ENCODE results near the gene P4HA2.

The P4HA2 gene

DNA sequence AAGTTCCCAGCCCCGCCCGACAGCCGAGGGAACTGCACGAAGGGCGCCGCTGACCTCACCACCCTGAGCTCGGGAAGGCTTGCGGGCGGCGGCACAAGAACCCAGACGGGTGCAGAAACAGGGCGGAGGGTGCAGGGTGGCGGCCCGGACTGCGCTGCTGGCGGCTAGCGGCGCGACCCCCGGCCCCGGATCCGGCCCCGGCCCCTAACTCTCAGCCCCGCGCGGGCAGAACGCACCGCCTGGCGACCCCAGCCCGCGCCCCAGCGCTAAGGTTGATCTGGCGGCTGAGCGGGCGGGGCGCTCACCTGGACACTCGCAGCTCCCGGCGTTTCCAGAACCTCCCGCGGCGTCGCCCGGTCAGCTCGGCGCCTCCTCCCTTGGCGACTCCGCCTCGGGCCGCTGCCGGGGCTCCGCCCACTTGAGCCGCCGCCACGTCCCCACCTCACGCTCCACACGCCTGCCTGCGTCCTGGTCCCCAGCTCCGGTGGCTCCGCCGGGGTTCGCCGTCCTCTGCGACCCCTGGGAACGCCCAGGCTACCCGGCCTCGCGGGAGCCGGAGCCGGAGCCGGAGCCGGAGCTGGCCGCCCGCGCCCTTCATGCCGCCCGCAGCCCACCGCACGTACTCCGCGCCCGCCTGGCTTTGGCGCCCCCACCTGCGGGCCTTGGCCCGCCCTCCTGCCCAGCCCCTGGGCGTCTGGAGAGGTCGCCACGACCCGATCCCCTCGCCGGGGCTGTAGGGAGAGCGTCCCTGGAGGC is at the start of gene P4HA2:
Gene P4HA2, minus strand, starts transcription at position 369 of the 756 bp plus-strand sequence. CDS start 9,227 bp downstream, outside the sequence.
- DNase-seq (ENCODE audit: low read depth): peak; percentile 25
- H3K4me3 ChIP-seq (ENCODE audit: low read depth, low read length): no peak within 1 kb of the TSS
- TF ChIP-seq POLR2A (IDR thresholded peaks at IDR 0.05; ENCODE audit: extremely low read depth, insufficient read length): no peak
- no peak for TF ChIP-seq MYC (IDR thresholded peaks at IDR 0.05; ENCODE audit: low read depth, low read length)
- TF ChIP-seq, protein P1, sequence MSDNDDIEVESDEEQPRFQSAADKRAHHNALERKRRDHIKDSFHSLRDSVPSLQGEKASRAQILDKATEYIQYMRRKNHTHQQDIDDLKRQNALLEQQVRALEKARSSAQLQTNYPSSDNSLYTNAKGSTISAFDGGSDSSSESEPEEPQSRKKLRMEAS (IDR thresholded peaks at IDR 0.05; ENCODE audit: low read depth, low read length): no peak
- TF ChIP-seq, protein P2, sequence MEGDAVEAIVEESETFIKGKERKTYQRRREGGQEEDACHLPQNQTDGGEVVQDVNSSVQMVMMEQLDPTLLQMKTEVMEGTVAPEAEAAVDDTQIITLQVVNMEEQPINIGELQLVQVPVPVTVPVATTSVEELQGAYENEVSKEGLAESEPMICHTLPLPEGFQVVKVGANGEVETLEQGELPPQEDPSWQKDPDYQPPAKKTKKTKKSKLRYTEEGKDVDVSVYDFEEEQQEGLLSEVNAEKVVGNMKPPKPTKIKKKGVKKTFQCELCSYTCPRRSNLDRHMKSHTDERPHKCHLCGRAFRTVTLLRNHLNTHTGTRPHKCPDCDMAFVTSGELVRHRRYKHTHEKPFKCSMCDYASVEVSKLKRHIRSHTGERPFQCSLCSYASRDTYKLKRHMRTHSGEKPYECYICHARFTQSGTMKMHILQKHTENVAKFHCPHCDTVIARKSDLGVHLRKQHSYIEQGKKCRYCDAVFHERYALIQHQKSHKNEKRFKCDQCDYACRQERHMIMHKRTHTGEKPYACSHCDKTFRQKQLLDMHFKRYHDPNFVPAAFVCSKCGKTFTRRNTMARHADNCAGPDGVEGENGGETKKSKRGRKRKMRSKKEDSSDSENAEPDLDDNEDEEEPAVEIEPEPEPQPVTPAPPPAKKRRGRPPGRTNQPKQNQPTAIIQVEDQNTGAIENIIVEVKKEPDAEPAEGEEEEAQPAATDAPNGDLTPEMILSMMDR (IDR thresholded peaks at IDR 0.05; ENCODE audit: low read depth, low read length): no peak

DNA sequence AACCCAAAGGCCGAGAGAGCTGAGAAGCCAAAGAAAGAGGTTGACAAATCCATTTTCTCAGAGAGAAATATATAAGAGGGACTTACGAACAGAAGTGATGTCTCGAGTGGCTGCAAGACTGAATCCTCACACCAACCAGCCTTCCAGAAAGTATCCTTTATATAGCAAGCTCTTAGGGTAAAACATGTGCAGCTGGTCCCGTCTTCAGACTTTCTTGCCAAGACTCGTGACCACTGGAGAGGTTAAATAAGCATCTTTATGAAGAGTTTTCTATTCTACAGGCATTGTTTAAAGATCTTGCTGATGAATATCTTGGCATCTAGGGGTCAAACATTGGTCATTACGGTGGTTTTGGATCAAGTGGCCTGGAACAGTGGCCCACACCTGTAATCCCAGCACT is 49.6 kb upstream of the P4HA2 start:
- no peak overlapping the region for H3K4me3 ChIP-seq (ENCODE audit: low read depth, low read length)
- no peak for DNase-seq (ENCODE audit: low read depth)
- TF ChIP-seq MYC (IDR thresholded peaks at IDR 0.05; ENCODE audit: low read depth, low read length): no peak
- TF ChIP-seq, protein P1 (IDR thresholded peaks at IDR 0.05; ENCODE audit: low read depth, low read length): no peak

DNA sequence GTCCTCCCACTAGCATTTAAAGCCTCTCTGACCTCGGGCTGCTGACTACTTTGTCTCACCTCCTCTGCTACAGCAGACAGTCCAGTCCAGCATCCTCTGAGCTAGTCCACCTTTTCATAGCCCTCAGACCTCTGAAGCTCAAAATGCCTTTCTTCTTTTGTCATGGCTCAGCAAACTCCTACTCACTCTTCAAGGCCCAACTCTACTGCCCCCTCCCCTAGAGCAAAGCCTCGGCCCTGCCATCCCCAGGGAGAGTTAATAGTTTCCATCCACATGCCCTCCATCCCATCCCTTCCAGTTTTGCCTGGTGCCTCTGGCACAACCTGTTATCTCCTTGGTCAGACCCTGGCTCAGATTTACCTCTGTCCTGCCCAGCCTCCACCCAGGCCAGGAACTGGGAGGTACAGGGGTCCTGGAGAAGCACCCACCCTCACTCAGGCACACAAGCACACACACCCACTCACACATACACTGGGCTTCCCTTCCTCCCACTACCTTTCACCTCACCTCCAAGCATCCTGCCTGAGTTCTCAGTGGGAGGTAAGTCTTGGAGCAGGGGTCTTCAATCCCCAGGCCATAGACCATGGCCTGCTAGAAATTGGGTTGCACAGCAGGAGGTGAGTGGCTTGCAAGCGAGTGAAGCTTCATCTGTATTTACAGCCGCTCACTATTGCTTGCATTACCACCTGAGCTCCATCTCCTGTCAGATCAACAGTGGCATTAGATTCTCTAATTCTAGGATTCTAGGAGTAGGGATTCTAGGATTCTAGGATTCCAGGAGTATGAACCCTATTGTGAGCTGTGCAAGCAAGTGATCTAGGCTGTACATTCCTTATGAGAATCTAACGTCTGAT is 47.9 kb upstream of the P4HA2 start:
- H3K4me3 ChIP-seq (ENCODE audit: low read depth, low read length): no peak overlapping the region
- no peak for TF ChIP-seq MYC (IDR thresholded peaks at IDR 0.05; ENCODE audit: low read depth, low read length)
- TF ChIP-seq, protein P2 (IDR thresholded peaks at IDR 0.05; ENCODE audit: low read depth, low read length): no peak
- no peak for TF ChIP-seq POLR2A (IDR thresholded peaks at IDR 0.05; ENCODE audit: extremely low read depth, insufficient read length)
- TF ChIP-seq, protein P1 (IDR thresholded peaks at IDR 0.05; ENCODE audit: low read depth, low read length): no peak
- no peak for DNase-seq (ENCODE audit: low read depth)

DNA sequence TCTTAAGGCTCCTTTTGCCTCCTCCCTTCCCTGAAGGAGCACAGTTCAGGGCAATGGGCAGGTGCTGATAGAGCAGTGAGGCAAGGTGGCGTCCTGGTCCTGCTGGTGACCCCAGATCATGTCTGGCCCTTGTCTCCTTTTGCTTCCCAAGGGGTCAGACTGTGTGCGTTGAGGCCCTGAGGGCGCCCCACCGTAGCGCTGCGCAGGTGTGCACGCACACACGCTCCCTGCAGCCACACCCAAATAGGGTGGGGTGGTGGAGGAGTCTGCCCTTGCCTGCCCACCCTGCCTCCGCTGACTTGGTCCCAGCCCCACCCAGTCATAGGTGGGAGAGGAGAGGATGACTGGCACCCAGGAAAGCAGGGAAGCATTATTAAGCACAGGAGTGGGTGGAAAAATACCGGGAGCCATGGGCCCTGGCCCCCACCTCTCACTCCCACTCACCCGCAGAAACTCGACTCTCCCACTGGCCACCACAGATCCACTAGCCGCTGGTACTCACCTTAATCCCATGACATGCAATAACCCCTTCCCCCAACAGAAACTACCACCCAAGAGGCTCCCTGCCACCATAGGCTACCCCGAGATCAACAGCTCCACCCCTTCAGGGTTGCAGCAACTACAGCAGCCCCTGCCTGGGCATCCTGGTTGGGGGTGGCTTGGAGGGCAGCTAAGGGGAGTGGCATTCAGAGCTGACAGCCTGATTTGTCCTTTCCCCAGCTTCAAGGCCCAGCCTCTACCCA is 46.6 kb upstream of the P4HA2 start:
- DNase-seq (ENCODE audit: low read depth): no peak
- TF ChIP-seq, protein P2 (IDR thresholded peaks at IDR 0.05; ENCODE audit: low read depth, low read length): no peak
- TF ChIP-seq POLR2A (IDR thresholded peaks at IDR 0.05; ENCODE audit: extremely low read depth, insufficient read length): no peak
- TF ChIP-seq, protein P1 (IDR thresholded peaks at IDR 0.05; ENCODE audit: low read depth, low read length): no peak
- no peak for TF ChIP-seq MYC (IDR thresholded peaks at IDR 0.05; ENCODE audit: low read depth, low read length)
- H3K4me3 ChIP-seq (ENCODE audit: low read depth, low read length): no peak overlapping the region

DNA sequence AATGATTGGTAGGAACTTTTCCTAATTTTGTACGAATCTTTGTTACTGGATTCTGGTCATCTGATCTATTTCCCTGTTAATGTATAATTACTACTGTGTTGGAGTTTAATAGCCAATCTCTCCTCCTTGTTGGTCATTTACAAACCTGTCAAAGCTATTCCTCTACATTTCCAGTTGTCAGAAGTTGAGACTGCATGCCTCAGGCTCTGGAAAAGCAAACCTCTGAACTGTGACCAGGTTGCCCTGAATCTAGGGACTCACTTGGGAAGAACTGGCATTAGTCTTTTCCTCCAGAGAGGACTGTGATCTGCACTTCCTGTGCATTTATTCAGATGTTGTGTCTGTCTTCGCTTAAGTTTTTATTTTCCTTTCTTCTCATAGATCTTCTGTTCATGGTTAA is 46.0 kb upstream of the P4HA2 start:
- no peak for DNase-seq (ENCODE audit: low read depth)
- TF ChIP-seq POLR2A (IDR thresholded peaks at IDR 0.05; ENCODE audit: extremely low read depth, insufficient read length): no peak
- TF ChIP-seq, protein P2 (IDR thresholded peaks at IDR 0.05; ENCODE audit: low read depth, low read length): no peak
- TF ChIP-seq, protein P1 (IDR thresholded peaks at IDR 0.05; ENCODE audit: low read depth, low read length): no peak
- no peak for TF ChIP-seq MYC (IDR thresholded peaks at IDR 0.05; ENCODE audit: low read depth, low read length)
- H3K4me3 ChIP-seq (ENCODE audit: low read depth, low read length): no peak overlapping the region
